ENCODE results near the gene ARID5A. TPM values are rescaled to one million over a fixed set of nuclear protein-coding genes. Genes with fewer than 3 reads are reported as not detected.
A peak's percentile ranks its signal among the peaks of the same experiment; 100 is the strongest.

ARID5A gene
- total RNA-seq, 2 experiments from 2014 or later, result 61.5 to 64.3 TPM

DNA sequence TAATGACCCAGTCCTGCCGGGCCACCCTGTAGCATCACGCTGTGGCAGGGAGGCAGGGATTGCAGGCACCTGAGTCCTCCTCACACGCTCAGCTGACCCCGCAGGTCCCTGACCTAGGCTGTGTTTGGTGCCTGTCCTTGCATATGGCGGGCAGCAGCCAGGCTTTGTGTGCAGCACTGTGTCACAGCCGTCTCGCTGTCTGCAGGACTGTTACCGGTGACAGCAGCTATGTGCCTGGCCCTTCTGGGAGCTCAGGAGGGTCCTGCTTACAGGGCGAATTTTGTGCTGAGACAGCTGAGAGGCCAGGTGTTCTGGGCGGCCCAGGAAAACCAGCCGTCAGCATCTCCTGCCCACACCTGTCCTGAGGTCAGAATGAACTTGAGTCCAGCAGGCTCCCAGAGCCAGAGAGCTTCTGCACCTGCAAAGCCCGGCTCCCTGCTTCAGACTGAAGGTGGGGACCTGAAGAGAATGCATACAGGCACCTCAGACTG, 10.4 kb upstream of the ARID5A start:
- DNase-seq, result no peak
- H3K9me3 Mint-ChIP-seq, result no peaks in the 10 kb centered on the region
- H3K4me3 Mint-ChIP-seq, result no peak overlapping the region
- no peaks in the 10 kb centered on the region for H3K36me3 Mint-ChIP-seq (ENCODE audit: low read depth)
- H3K4me1 Mint-ChIP-seq (ENCODE audit: low read depth), result peaks cover 64% of the 10 kb centered on the region
- TF ChIP-seq, protein P1, sequence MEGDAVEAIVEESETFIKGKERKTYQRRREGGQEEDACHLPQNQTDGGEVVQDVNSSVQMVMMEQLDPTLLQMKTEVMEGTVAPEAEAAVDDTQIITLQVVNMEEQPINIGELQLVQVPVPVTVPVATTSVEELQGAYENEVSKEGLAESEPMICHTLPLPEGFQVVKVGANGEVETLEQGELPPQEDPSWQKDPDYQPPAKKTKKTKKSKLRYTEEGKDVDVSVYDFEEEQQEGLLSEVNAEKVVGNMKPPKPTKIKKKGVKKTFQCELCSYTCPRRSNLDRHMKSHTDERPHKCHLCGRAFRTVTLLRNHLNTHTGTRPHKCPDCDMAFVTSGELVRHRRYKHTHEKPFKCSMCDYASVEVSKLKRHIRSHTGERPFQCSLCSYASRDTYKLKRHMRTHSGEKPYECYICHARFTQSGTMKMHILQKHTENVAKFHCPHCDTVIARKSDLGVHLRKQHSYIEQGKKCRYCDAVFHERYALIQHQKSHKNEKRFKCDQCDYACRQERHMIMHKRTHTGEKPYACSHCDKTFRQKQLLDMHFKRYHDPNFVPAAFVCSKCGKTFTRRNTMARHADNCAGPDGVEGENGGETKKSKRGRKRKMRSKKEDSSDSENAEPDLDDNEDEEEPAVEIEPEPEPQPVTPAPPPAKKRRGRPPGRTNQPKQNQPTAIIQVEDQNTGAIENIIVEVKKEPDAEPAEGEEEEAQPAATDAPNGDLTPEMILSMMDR (IDR thresholded peaks at IDR 0.05), result no peak
- ChIA-PET POLR2A (interaction anchor here (0.8 to 23.0 kb wide), 7 partner anchors 9 to 205 kb away, joined by 3 to 438 read pairs (median 3); partner anchors contain the start of genes ARID5A and KANSL3), CTCF (interaction anchor here (1.3 to 13.5 kb wide), 6 partner anchors 11 to 118 kb away, joined by 5 to 91 read pairs (median 12); partner anchors contain the start of gene ARID5A)
- H3K27me3 Mint-ChIP-seq, result no peaks in the 10 kb centered on the region
- no peak overlapping the region for H3K27ac Mint-ChIP-seq
- intact Hi-C loops (cut with micrococcal nuclease), result no loop called here
- no peak for ATAC-seq

GRCh38 chr2:96526615-96527285, 9.8 kb upstream of the ARID5A start:
- H3K4me1 Mint-ChIP-seq (ENCODE audit: low read depth), result peaks cover 69% of the 10 kb centered on the region
- peak overlapping the region; percentile 69 for H3K27ac Mint-ChIP-seq
- no peaks in the 10 kb centered on the region for H3K36me3 Mint-ChIP-seq (ENCODE audit: low read depth)
- ChIA-PET POLR2A (interaction anchor here (0.8 to 23.0 kb wide), 8 partner anchors 8 to 318 kb away, joined by 3 to 438 read pairs (median 4); partner anchors contain the start of genes ARID5A and STARD7), CTCF (interaction anchor here (1.3 to 13.5 kb wide), 6 partner anchors 10 to 119 kb away, joined by 5 to 91 read pairs (median 12); partner anchors contain the start of gene ARID5A)
- intact Hi-C loops (cut with micrococcal nuclease), result no loop called here
- peak overlapping the region; percentile 39 for H3K4me3 Mint-ChIP-seq
- no peaks in the 10 kb centered on the region for H3K27me3 Mint-ChIP-seq
- TF ChIP-seq, protein P1 (IDR thresholded peaks at IDR 0.05), result no peak
- no peaks in the 10 kb centered on the region for H3K9me3 Mint-ChIP-seq
- no peak for DNase-seq
- ATAC-seq, result no peak

GRCh38 chr2:96527286-96528005, 9.1 kb upstream of the ARID5A start:
- Mint-ChIP-seq H3K27me3 (no peaks in the 10 kb centered on the region), H3K4me3 (peak overlapping the region; percentile 70), H3K36me3 (ENCODE audit: low read depth) (no peaks in the 10 kb centered on the region), H3K4me1 (ENCODE audit: low read depth) (peaks cover 76% of the 10 kb centered on the region), H3K27ac (peak overlapping the region; percentile 90), H3K9me3 (no peaks in the 10 kb centered on the region)
- peak; percentile 87 for DNase-seq
- POLR2A ChIA-PET, result interaction anchor here (0.7 to 23.0 kb wide), 11 partner anchors 8 to 318 kb away, joined by 3 to 438 read pairs (median 4); partner anchors contain the start of genes ARID5A and STARD7
- TF ChIP-seq, protein P1 (IDR thresholded peaks at IDR 0.05), result peak; percentile 43
- ATAC-seq, result peak; percentile 25
- CTCF ChIA-PET, result interaction anchor here (1.1 to 13.5 kb wide), 6 partner anchors 10 to 119 kb away, joined by 7 to 91 read pairs (median 15); partner anchors contain the start of gene ARID5A
- intact Hi-C loops (cut with micrococcal nuclease), result loop anchor here (1.0 kb wide), 1 partner anchor 11 kb away; no protein-coding TSS in a partner anchor

DNA sequence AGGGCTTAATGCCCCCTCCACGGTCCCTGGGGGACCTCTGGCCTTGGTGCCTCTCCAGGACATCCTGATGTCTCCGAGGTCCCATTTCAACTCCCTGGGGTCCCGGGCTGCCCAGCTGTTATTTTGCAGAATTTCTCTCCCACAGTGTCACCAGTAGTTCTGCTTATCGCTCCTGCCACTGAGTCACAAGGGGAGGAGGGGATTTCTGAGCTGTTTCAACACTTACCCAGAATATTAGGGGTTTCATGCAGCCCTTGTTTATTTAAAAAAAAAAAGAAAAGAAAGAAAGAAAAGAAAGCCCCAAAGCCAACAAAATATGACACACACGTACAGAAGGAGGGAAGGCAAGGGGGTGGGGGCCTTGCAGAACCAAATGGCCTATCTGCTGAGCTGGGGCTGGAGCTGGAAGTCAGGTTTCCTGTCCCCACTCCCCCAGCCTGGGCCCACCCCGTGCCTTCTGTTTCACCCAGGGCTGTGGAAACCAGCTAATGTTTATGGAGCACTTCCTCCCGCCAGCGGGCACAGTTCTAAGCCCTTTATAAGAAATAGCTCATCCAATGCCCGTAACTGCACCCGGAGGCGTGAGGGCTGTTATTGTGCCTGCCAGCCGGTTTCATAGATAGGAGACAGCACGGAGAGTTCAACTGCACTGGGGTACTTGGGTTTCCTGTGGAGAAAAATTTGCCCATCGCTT, 8.4 kb upstream of the ARID5A start:
- Mint-ChIP-seq H3K27me3 (no peaks in the 10 kb centered on the region), H3K4me1 (ENCODE audit: low read depth) (peaks cover 79% of the 10 kb centered on the region), H3K36me3 (ENCODE audit: low read depth) (no peaks in the 10 kb centered on the region), H3K9me3 (no peaks in the 10 kb centered on the region), H3K4me3 (peak overlapping the region; percentile 70), H3K27ac (peak overlapping the region; percentile 90)
- peak; percentile 64 for ATAC-seq
- ChIA-PET CTCF (interaction anchor here (1.1 to 13.5 kb wide), 5 partner anchors 10 to 120 kb away, joined by 3 to 91 read pairs (median 16); no protein-coding TSS in a partner anchor), POLR2A (interaction anchor here (0.7 to 23.0 kb wide), 8 partner anchors 13 to 320 kb away, joined by 3 to 438 read pairs (median 4); partner anchors contain the start of genes ARID5A and STARD7)
- intact Hi-C loops (cut with micrococcal nuclease), result loop anchor here (1.0 kb wide), 1 partner anchor 10 kb away; no protein-coding TSS in a partner anchor
- TF ChIP-seq, protein P1 (IDR thresholded peaks at IDR 0.05), result no peak
- DNase-seq, result peak; percentile 88

Measured in activated CD8-positive, alpha-beta T cell treated with anti-CD3 and anti-CD28 coated beads for 36 hours (primary cell).